H1 (cell line): ENCODE results near the gene MEST. TPM values are rescaled to one million over a fixed set of nuclear protein-coding genes. Genes with fewer than 3 reads are reported as not detected.

Source experiments
- CTCF ChIA-PET: fragments of 300-600 bp; sonication (Branson Sonifier 250); formaldehyde crosslinking; loops from one replicate; lab custom pipeline; 2021; ENCODE audit not compliant: partially characterized antibody; lab: Charles Lee
- POLR2A ChIA-PET: fragments of 300-600 bp; sonication (Branson Sonifier 250); formaldehyde crosslinking; loops from one replicate; lab custom pipeline; 2021; ENCODE audit warnings: inconsistent platforms; ENCODE audit not compliant: partially characterized antibody; lab: Charles Lee
- DNase-seq, 2 experiments: peaks; one replicate each; pipeline versions ENCODE4 v3.0.0 to v3.0.0-alpha.2; 2010 to 2022; ENCODE audit warnings: low spot score in 2 of 2, low read depth in 1 of 2, mixed read lengths in 1 of 2
- FAIRE-seq: peaks from 2 replicates; lab custom pipeline; 2011; peaks lifted over from hg19 to GRCh38; lab: Jason Lieb, UNC
- H2AFZ ChIP-seq: 2 replicates; pipeline ENCODE4 v1.8.1; 2012; ENCODE audit warnings: low read length, inconsistent platforms
- H2AK5ac ChIP-seq: 2 replicates; pipeline ENCODE4 v1.6.1; 2013; ENCODE audit warnings: low read depth, low read length
- H2BK120ac ChIP-seq: replicated peaks from 2 replicates; pipeline ENCODE3; 2013; ENCODE audit warnings: low read depth, low read length, inconsistent platforms
- H2BK12ac ChIP-seq: 2 replicates; pipeline ENCODE4 v1.6.1; 2013; ENCODE audit warnings: low read depth, low read length
- H2BK15ac ChIP-seq: 2 replicates; pipeline ENCODE4 v1.6.1; 2013; ENCODE audit warnings: low read length
- H2BK20ac ChIP-seq: 2 replicates; pipeline ENCODE4 v1.6.1; 2013; ENCODE audit warnings: low read length
- H2BK5ac ChIP-seq: 2 replicates; pipeline ENCODE4 v1.6.1; 2013; ENCODE audit warnings: low read depth, low read length
- H3K14ac ChIP-seq: 2 replicates; pipeline ENCODE4 v1.6.1; 2013; ENCODE audit warnings: inconsistent platforms; ENCODE audit not compliant: insufficient read length
- H3K18ac ChIP-seq: 2 replicates; pipeline ENCODE4 v1.6.1; 2013; ENCODE audit warnings: low read length; ENCODE audit errors: extremely low read depth
- H3K23ac ChIP-seq: 2 replicates; pipeline ENCODE4 v1.6.1; 2013; ENCODE audit warnings: inconsistent platforms; ENCODE audit not compliant: insufficient read length
- H3K23me2 ChIP-seq: 2 replicates; pipeline ENCODE4 v1.6.1; 2013; ENCODE audit warnings: low read depth, low read length
- H3K27ac ChIP-seq: 2 replicates; pipeline ENCODE4 v1.6.1; 2011; ENCODE audit warnings: low read depth, low read length, inconsistent platforms
- H3K27me3 ChIP-seq, 4 experiments: replicated peaks in 1 of 4; 1 replicate in 1 of 4; 2 replicates in 3 of 4; pipeline versions ENCODE4 v1.6.1 to v1.8.1; 2011 to 2013; ENCODE audit warnings: low read length in 3 of 4, mild to moderate bottlenecking in 3 of 4, inconsistent platforms in 2 of 4, mixed read lengths in 2 of 4, moderate library complexity in 1 of 4; ENCODE audit not compliant: control insufficient read depth in 3 of 4, insufficient read depth in 3 of 4; ENCODE audit errors: extremely low read depth in 1 of 4
- H3K36me3 ChIP-seq, 4 experiments: 2 replicates each; pipeline versions ENCODE4 v1.6.1 to v1.8.1; 2011 to 2013; ENCODE audit warnings: mild to moderate bottlenecking in 4 of 4, low read length in 3 of 4, moderate library complexity in 2 of 4, control low read depth in 1 of 4, inconsistent platforms in 1 of 4; ENCODE audit not compliant: insufficient read depth in 4 of 4, control insufficient read depth in 2 of 4
- H3K4ac ChIP-seq: replicated peaks from 2 replicates; pipeline ENCODE3; 2013; ENCODE audit warnings: low read length, low read depth, mixed read lengths, inconsistent platforms; ENCODE audit not compliant: insufficient read length
- H3K4me1 ChIP-seq, 4 experiments: replicated peaks in 1 of 4; 1 replicate in 1 of 4; 2 replicates in 3 of 4; pipeline versions ENCODE4 v1.6.1 to v1.8.1; 2011 to 2013; ENCODE audit warnings: low read length in 3 of 4, inconsistent platforms in 2 of 4, mixed read lengths in 1 of 4; ENCODE audit not compliant: insufficient read depth in 4 of 4, control insufficient read depth in 3 of 4
- H3K4me2 ChIP-seq, 2 experiments: 2 replicates each; pipeline versions ENCODE4 v1.6.1 to v1.8.1; 2011 to 2013; ENCODE audit warnings: low read depth in 2 of 2, low read length in 2 of 2, control low read depth in 1 of 2, inconsistent platforms in 1 of 2, mild to moderate bottlenecking in 1 of 2; ENCODE audit not compliant: insufficient read depth in 1 of 2
- H3K4me3 ChIP-seq, 4 experiments: fragments of 200-600, 300-600 bp in 1 of 4; sonication (generic), shearing (Covaris generic), sonication (Bioruptor Twin) in 1 of 4; 2 replicates each; pipeline versions ENCODE4 v1.5.1 to v1.8.1; 2011 to 2016; ENCODE audit warnings: low read length in 4 of 4, low read depth in 3 of 4, control low read depth in 2 of 4, inconsistent platforms in 2 of 4, mild to moderate bottlenecking in 2 of 4, mixed read lengths in 1 of 4, moderate library complexity in 1 of 4; ENCODE audit not compliant: insufficient read depth in 2 of 4; ENCODE audit errors: extremely low read depth in 1 of 4
- H3K56ac ChIP-seq: replicated peaks from 2 replicates; pipeline ENCODE3; 2013; ENCODE audit warnings: low read depth, mild to moderate bottlenecking, mixed read lengths, low read length, inconsistent platforms; ENCODE audit not compliant: insufficient read length
- H3K79me1 ChIP-seq: 2 replicates; pipeline ENCODE4 v1.6.1; 2013; ENCODE audit warnings: low read depth, low read length, control low read depth
- H3K79me2 ChIP-seq, 2 experiments: 2 replicates each; pipeline versions ENCODE4 v1.6.1 to v1.8.1; 2012 to 2013; ENCODE audit warnings: low read length in 2 of 2, mild to moderate bottlenecking in 2 of 2, inconsistent platforms in 1 of 2; ENCODE audit not compliant: insufficient read depth in 2 of 2, control insufficient read depth in 1 of 2
- H3K9ac ChIP-seq, 4 experiments: replicated peaks in 1 of 4; 1 replicate in 1 of 4; 2 replicates in 3 of 4; pipeline versions ENCODE4 v1.6.1 to v1.8.1; 2011 to 2013; ENCODE audit warnings: low read depth in 3 of 4, low read length in 3 of 4, control low read depth in 2 of 4, mild to moderate bottlenecking in 2 of 4, moderate library complexity in 2 of 4, inconsistent platforms in 1 of 4; ENCODE audit errors: extremely low read depth in 1 of 4
- H3K9me3 ChIP-seq, 2 experiments: 2 replicates each; pipeline versions ENCODE4 v1.6.1 to v1.8.1; 2012 to 2013; ENCODE audit warnings: mild to moderate bottlenecking in 2 of 2, moderate library complexity in 2 of 2, control low read depth in 1 of 2, inconsistent platforms in 1 of 2, low read depth in 1 of 2, low read length in 1 of 2, mixed read lengths in 1 of 2; ENCODE audit not compliant: insufficient read depth in 2 of 2
- H4K20me1 ChIP-seq, 2 experiments: replicated peaks in 1 of 2; 2 replicates each; pipeline versions ENCODE3 to v1.8.1; 2011 to 2013; ENCODE audit warnings: inconsistent platforms in 2 of 2, low read length in 2 of 2, mild to moderate bottlenecking in 1 of 2; ENCODE audit not compliant: insufficient read depth in 2 of 2, control insufficient read depth in 1 of 2
- H4K5ac ChIP-seq: 2 replicates; pipeline ENCODE4 v1.6.1; 2013; ENCODE audit warnings: low read length, low read depth, mixed read lengths, inconsistent platforms; ENCODE audit not compliant: insufficient read length
- H4K8ac ChIP-seq: 2 replicates; pipeline ENCODE4 v1.8.0; 2013; ENCODE audit warnings: mild to moderate bottlenecking, moderate library complexity, low read length, inconsistent platforms; ENCODE audit not compliant: insufficient read depth; ENCODE audit errors: extremely low read depth
- H4K91ac ChIP-seq: replicated peaks from 2 replicates; pipeline ENCODE3; 2013; ENCODE audit warnings: low read length, mixed read lengths, inconsistent platforms; ENCODE audit not compliant: insufficient read length
- CHD2 ChIP-seq: IDR thresholded peaks from 2 replicates; pipeline ENCODE4 v1.6.1; 2012; ENCODE audit warnings: low read length, improper control_type of control experiment
- EGR1 ChIP-seq: IDR thresholded peaks from 2 replicates; pipeline ENCODE4 v1.6.1; 2011; ENCODE audit warnings: low read depth, low read length, borderline replicate concordance
- EP300 ChIP-seq, 2 experiments: IDR thresholded peaks; 1 replicate in 1 of 2; 2 replicates in 1 of 2; pipeline ENCODE4 v1.6.1; 2011 to 2012; ENCODE audit warnings: low read depth in 2 of 2, low read length in 2 of 2, mild to moderate bottlenecking in 2 of 2, borderline replicate concordance in 1 of 2, inconsistent platforms in 1 of 2, moderate library complexity in 1 of 2
- JUND ChIP-seq: IDR thresholded peaks from 2 replicates; pipeline ENCODE4 v1.6.1; 2011; ENCODE audit warnings: mild to moderate bottlenecking, improper control_type of control experiment, low read length
- KDM1A ChIP-seq: fragments of 200-600, 300-600 bp; sonication (generic); IDR thresholded peaks from 2 replicates; pipeline ENCODE4 v1.7.1; 2016; ENCODE audit warnings: mild to moderate bottlenecking, low read length, borderline replicate concordance
- MAFK ChIP-seq: IDR thresholded peaks from 2 replicates; pipeline ENCODE4 v1.6.1; 2012; ENCODE audit warnings: low read depth, mild to moderate bottlenecking, improper control_type of control experiment, low read length
- POLR2A ChIP-seq, 2 experiments: IDR thresholded peaks; 1 replicate in 1 of 2; 2 replicates in 1 of 2; pipeline ENCODE4 v1.6.1; 2011; ENCODE audit warnings: low read depth in 2 of 2, low read length in 2 of 2, mild to moderate bottlenecking in 2 of 2; ENCODE audit errors: control extremely low read depth in 1 of 2
- RAD21 ChIP-seq, 2 experiments: IDR thresholded peaks in 1 of 2; conservative IDR thresholded peaks in 1 of 2; 2 replicates each; pipeline ENCODE4 v1.6.1; 2011; ENCODE audit warnings: low read depth in 2 of 2, low read length in 2 of 2, improper control_type of control experiment in 1 of 2, inconsistent platforms in 1 of 2, mild to moderate bottlenecking in 1 of 2, moderate library complexity in 1 of 2
- SUZ12 ChIP-seq: fragments of 200-600 bp; sonication (generic); IDR thresholded peaks from 2 replicates; pipeline ENCODE4 v1.6.1; 2012; ENCODE audit warnings: mild to moderate bottlenecking, inconsistent platforms, low read length, moderate library complexity, mixed read lengths
- TBP ChIP-seq: IDR thresholded peaks from 2 replicates; pipeline ENCODE4 v1.6.1; 2011; ENCODE audit warnings: low read depth, low read length, improper control_type of control experiment
- YY1 ChIP-seq: IDR thresholded peaks from 2 replicates; pipeline ENCODE4 v1.6.1; 2011; ENCODE audit warnings: low read depth, mild to moderate bottlenecking, low read length
- WGBS, 2 experiments: shearing (Covaris generic) in 1 of 2; methylation state at CpG; one replicate each; pipeline versions ENCODE4 v1.1.6 to v1.1.7; 2013 to 2015; ENCODE audit warnings: low lambda C conversion rate in 2 of 2, mixed read lengths in 2 of 2, inconsistent platforms in 1 of 2, low coverage in 1 of 2, missing lambda C conversion rate in 1 of 2; ENCODE audit not compliant: insufficient replicate concordance in 2 of 2, insufficient coverage in 1 of 2, insufficient read length in 1 of 2; ENCODE audit errors: extremely low coverage in 1 of 2, missing lambda C conversion rate in 1 of 2; 5-methylcytosine and 5-hydroxymethylcytosine counted together
- polyA plus RNA-seq, 7 experiments: library from polyadenylated mRNA; depleted of rRNA in 3 of 7; stranded (reverse) in 5 of 7; unstranded in 2 of 7; fragments of >200 nt in 5 of 7; fragments of 200-250 nt in 2 of 7; gene quantifications; 1 replicate in 5 of 7; 2 replicates in 1 of 7; 4 replicates in 1 of 7; pipeline versions ENCODE4 v1.2.1 to v1.2.3, GENCODE V29; 2011 to 2013; ENCODE audit warnings: missing spikeins in 2 of 7, mixed read lengths in 2 of 7
- total RNA-seq: library from RNA; stranded (reverse); fragmentation: NEBNext Ultra II Directional; extraction: Animal tissue kit (Norgen Biotek cat#: 25700); gene quantifications from 2 replicates; pipeline ENCODE4 v1.2.1, GENCODE V29; 2021

MEST gene
- total and polyA plus RNA-seq, 2 of the 8 experiments (the other 6 are each of a cell fraction or from before 2014, with no cell fraction given) = 176 to 269 TPM

DNA sequence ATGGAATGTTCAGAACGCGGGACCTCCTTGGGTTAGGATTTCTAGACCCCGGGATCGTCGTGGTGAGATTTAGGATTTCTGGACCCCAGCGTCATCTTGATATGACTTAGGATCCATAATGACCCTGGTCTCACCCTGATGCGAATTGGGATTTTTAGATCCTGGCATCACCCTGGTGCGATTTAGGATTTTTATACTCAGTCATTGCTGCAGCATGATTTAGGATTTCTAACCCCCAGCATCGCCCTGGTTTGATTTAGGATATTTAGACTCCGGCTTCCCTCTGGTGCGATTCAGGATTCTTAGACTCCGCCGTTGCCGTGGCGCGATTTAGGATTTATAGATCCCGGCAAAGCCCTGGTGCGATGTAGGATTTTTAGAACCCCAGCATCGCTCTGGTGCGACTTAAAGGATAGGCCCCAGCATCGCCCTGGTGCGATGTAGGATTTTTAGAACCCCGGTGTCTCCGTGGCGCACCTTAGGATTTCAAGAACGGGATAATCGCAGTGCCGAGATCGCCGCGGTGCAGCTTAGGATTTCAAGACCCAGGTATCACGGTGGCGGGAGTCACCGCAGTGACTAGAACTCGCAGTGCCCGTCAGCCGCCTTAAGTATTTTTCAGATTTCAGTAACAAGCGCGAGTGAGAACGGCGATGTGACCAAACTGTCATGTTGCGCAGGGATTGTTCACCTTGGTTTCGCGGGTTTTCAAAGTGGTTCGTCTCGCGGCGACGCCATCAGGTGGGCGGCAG, 814 bp downstream of the MEST start:
- Histone ChIP-seq H3K18ac (no peak overlapping the region), H3K79me1 (peaks cover 5% of the 10 kb centered on the region; the same call in 1 of the 2 replicates), H4K20me1 (peaks cover 3 to 4% of the 10 kb centered on the region in 2 experiments), H3K14ac (no peak overlapping the region), H3K4me2 (peak overlapping the region; percentile 69 to 86), H2BK15ac (no peak overlapping the region), H3K9ac (peak overlapping the region in 3 of 4 experiments; percentile 34 to 65 (median 46); a peak in 6 of 7 replicates), H2AFZ (no peak overlapping the region), H3K4me1 (peaks cover 1 to 12% (median 4%) of the 10 kb centered on the region in 4 experiments; a peak in 5 of 7 replicates), H3K4me3 (peak overlapping the region; percentile 55 to 67 (median 60)), H4K91ac (no peak overlapping the region), H3K23me2 (peaks cover 14% of the 10 kb centered on the region; the same call in 1 of the 2 replicates), H3K27me3 (peaks cover 0 to 8% (median 0%) of the 10 kb centered on the region in 4 experiments; a peak in 3 of 7 replicates), H3K27ac (no peak overlapping the region), H2BK12ac (no peak overlapping the region), H3K79me2 (peaks cover 0 to 73% of the 10 kb centered on the region in 2 experiments; a peak in 2 of 4 replicates), H3K56ac (no peak overlapping the region), H3K23ac (no peak overlapping the region), H4K5ac (no peak overlapping the region), H2BK20ac (no peak overlapping the region), H3K36me3 (peaks cover 0 to 35% (median 5%) of the 10 kb centered on the region in 4 experiments; a peak in 6 of 8 replicates), H2BK120ac (no peak overlapping the region), H2BK5ac (no peak overlapping the region), H4K8ac (no peak overlapping the region), H3K4ac (no peak overlapping the region), H2AK5ac (no peak overlapping the region), H3K9me3 (peaks cover 0 to 19% of the 10 kb centered on the region in 2 experiments; a peak in 2 of 4 replicates)
- ChIA-PET POLR2A (interaction anchor here (0.5 to 2.6 kb wide), 4 partner anchors 218 to 287 kb away, joined by 3 to 9 read pairs (median 4); partner anchors contain the start of gene TMEM209), CTCF (interaction anchor here (0.6 to 1.1 kb wide), 3 partner anchors 148 to 251 kb away, joined by 3 to 4 read pairs (median 3); no protein-coding TSS in a partner anchor)
- FAIRE-seq = no peak
- whole genome bisulfite sequencing, 2 experiments = 41% methylated on average over 50 of the region's 50 CpGs; no CpG with 5 or more reads in 1 of the 2 experiments
- no peak for DNase-seq
- TF ChIP-seq CHD2 = no peak
- no peak for TF ChIP-seq TBP
- TF ChIP-seq EP300 (IDR thresholded peaks at IDR 0.05; ENCODE audit: borderline replicate concordance in 1 of 2, low read depth in 2 of 2, low read length in 2 of 2) = no peak
- TF ChIP-seq MAFK = no peak
- TF ChIP-seq YY1 = no peak
- no peak for TF ChIP-seq SUZ12
- no peak for TF ChIP-seq EGR1
- no peak for TF ChIP-seq JUND
- no peak for TF ChIP-seq KDM1A
- no peak for TF ChIP-seq RAD21 (IDR thresholded peaks at IDR 0.05 in 1 of 2, conservative IDR thresholded peaks at IDR 0.05 in 1 of 2; ENCODE audit: low read depth in 2 of 2, low read length in 2 of 2)
- TF ChIP-seq POLR2A (IDR thresholded peaks at IDR 0.05; ENCODE audit: control extremely low read depth in 1 of 2, low read depth in 2 of 2, low read length in 2 of 2) = no peak
